ENCODE results near the gene NDUFAF3. TPM values are rescaled to one million over a fixed set of nuclear protein-coding genes. Genes with fewer than 3 reads are reported as not detected.
"Not testable (repeated sequence)": the region's sequence is repeated elsewhere in the genome, so short reads cannot be mapped to it uniquely, and the experiment has no call there.

The NDUFAF3 gene
- total RNA-seq, 4 donors from 2014 or later = 90.9 to 142 (median 116) TPM

- TF ChIP-seq EP300 (IDR thresholded peaks at IDR 0.05) = no peak
- no peak for TF ChIP-seq CTCF (IDR thresholded peaks at IDR 0.05)
- TF ChIP-seq POLR2AphosphoS5 (IDR thresholded peaks at IDR 0.05) = peak in 1 of 2 donors; percentile 3
- 0% methylated on average over 13 of the region's 32 CpGs for WGBS
- no peak for DNase-seq (ENCODE audit: extremely low spot score)
- H3K9me3 ChIP-seq = no peaks in the 10 kb centered on the region
- H3K4me1 ChIP-seq = peaks cover 14 to 31% (median 25%) of the 10 kb centered on the region in 4 donors
- peaks cover 0 to 21% (median 8%) of the 10 kb centered on the region in 4 donors for H3K36me3 ChIP-seq
- no peaks in the 10 kb centered on the region for H3K27me3 ChIP-seq
- peak overlapping the region; percentile 65 to 94 (median 78) for H3K4me3 ChIP-seq
- intact Hi-C loops (cut with DNase I) = loop anchor here (10.0 kb wide), 1 partner anchor 88 kb away; the partner anchor contains the start of gene QRICH1
- peak overlapping the region; percentile 94 to 99 (median 94) for H3K27ac ChIP-seq (replicated peaks in 1 of 4)
Measured at GRCh38 chr3:49006408-49007067, 15.4 kb upstream of the NDUFAF3 start.

GRCh38 chr3:49007068-49007770 lies 14.7 kb upstream of the NDUFAF3 start, which contains the start of gene WDR6:
WDR6 (plus strand) TSS chr3:49007391; CDS start chr3:49007432, 41 bp downstream.
- no peaks in the 10 kb centered on the region for H3K27me3 ChIP-seq
- 2% methylated on average over 34 of the region's 65 CpGs for WGBS
- H3K9me3 ChIP-seq = no peaks in the 10 kb centered on the region
- peaks cover 16 to 37% (median 30%) of the 10 kb centered on the region in 4 donors for H3K4me1 ChIP-seq
- intact Hi-C loops (cut with DNase I) = loop anchor here (10.0 kb wide), 1 partner anchor 88 kb away; the partner anchor contains the start of gene QRICH1
- peak within 1 kb of the TSS; percentile 94 to 99 (median 94) for H3K27ac ChIP-seq (replicated peaks in 1 of 4)
- TF ChIP-seq CTCF (IDR thresholded peaks at IDR 0.05) (peak; percentile 41 to 60 (median 41)), EP300 (IDR thresholded peaks at IDR 0.05) (no peak), POLR2AphosphoS5 (IDR thresholded peaks at IDR 0.05) (peak; percentile 90 to 94), POLR2A (IDR thresholded peaks at IDR 0.05; ENCODE audit: low read depth) (no peak)
- DNase-seq (ENCODE audit: extremely low spot score) = peak; percentile 99
- peaks cover 0 to 28% (median 12%) of the 10 kb centered on the region in 4 donors for H3K36me3 ChIP-seq
- peak within 1 kb of the TSS; percentile 65 to 94 (median 78) for H3K4me3 ChIP-seq

GRCh38 chr3:49007771-49008528 lies 14.0 kb upstream of the NDUFAF3 start:
- intact Hi-C loops (cut with DNase I) = loop anchor here (10.0 kb wide), 1 partner anchor 87 kb away; the partner anchor contains the start of gene QRICH1
- Histone ChIP-seq H3K4me1 (peaks cover 23 to 45% (median 37%) of the 10 kb centered on the region in 4 donors), H3K4me3 (peak overlapping the region; percentile 65 to 94 (median 78)), H3K27ac (replicated peaks in 1 of 4) (peak overlapping the region; percentile 94 to 99 (median 94)), H3K36me3 (peaks cover 0 to 35% (median 18%) of the 10 kb centered on the region in 4 donors), H3K27me3 (no peaks in the 10 kb centered on the region), H3K9me3 (no peaks in the 10 kb centered on the region)
- peak; percentile 96 for DNase-seq (ENCODE audit: extremely low spot score)
- WGBS = 10% methylated on average over 39 of the region's 41 CpGs
- TF ChIP-seq CTCF (IDR thresholded peaks at IDR 0.05) = no peak
- TF ChIP-seq EP300 (IDR thresholded peaks at IDR 0.05) = no peak
- no peak for TF ChIP-seq POLR2A (IDR thresholded peaks at IDR 0.05; ENCODE audit: low read depth)

GRCh38 chr3:49008627-49009026 lies 13.3 kb upstream of the NDUFAF3 start:
- 90% methylated on average over 5 of the region's 5 CpGs for WGBS
- Histone ChIP-seq H3K36me3 (peaks cover 0 to 42% (median 25%) of the 10 kb centered on the region in 4 donors), H3K4me3 (peak overlapping the region in 3 of 4 donors; percentile 75 to 94 (median 80)), H3K4me1 (peaks cover 26 to 52% (median 41%) of the 10 kb centered on the region in 4 donors), H3K27ac (replicated peaks in 1 of 4) (peak overlapping the region; percentile 94 to 99 (median 94))
- not testable (repeated sequence) for H3K9me3 ChIP-seq; DNase-seq (ENCODE audit: extremely low spot score); H3K27me3 ChIP-seq
- intact Hi-C loops (cut with DNase I) = loop anchor here (10.0 kb wide), 1 partner anchor 86 kb away; the partner anchor contains the start of gene QRICH1
